Measurements from ENCODE around the gene GOLPH3. TPM values are rescaled to one million over a fixed set of nuclear protein-coding genes. Genes with fewer than 3 reads are reported as not detected.

GOLPH3 gene
- total and polyA plus RNA-seq, 9 donors, result 54.2 to 88.9 (median 80.2) TPM

GRCh38 chr5:32144378-32145207 lies 29.5 kb downstream of the GOLPH3 start:
- WGBS, 3 donors, result 88 to 90% (median 89%) methylated on average over 5 of the region's 5 CpGs
- no peaks in the 10 kb centered on the region for H3K27me3 ChIP-seq
- no peaks in the 10 kb centered on the region for H3K9me3 ChIP-seq
- TF ChIP-seq EP300 (IDR thresholded peaks at IDR 0.05), result no peak
- no peak for TF ChIP-seq POLR2A (IDR thresholded peaks at IDR 0.05)
- no peak for TF ChIP-seq CTCF (IDR thresholded peaks at IDR 0.05)
- intact Hi-C loops (cut with DNase I), result no loop called here
- peaks cover 10% of the 10 kb centered on the region for H3K4me1 ChIP-seq (ENCODE audit: insufficient read depth)
- no peak overlapping the region for H3K4me3 ChIP-seq
- H3K27ac ChIP-seq, result no peak overlapping the region
- DNase-seq, result peak in 1 of 5 donors; percentile 56
- H3K36me3 ChIP-seq, result no peaks in the 10 kb centered on the region

DNA sequence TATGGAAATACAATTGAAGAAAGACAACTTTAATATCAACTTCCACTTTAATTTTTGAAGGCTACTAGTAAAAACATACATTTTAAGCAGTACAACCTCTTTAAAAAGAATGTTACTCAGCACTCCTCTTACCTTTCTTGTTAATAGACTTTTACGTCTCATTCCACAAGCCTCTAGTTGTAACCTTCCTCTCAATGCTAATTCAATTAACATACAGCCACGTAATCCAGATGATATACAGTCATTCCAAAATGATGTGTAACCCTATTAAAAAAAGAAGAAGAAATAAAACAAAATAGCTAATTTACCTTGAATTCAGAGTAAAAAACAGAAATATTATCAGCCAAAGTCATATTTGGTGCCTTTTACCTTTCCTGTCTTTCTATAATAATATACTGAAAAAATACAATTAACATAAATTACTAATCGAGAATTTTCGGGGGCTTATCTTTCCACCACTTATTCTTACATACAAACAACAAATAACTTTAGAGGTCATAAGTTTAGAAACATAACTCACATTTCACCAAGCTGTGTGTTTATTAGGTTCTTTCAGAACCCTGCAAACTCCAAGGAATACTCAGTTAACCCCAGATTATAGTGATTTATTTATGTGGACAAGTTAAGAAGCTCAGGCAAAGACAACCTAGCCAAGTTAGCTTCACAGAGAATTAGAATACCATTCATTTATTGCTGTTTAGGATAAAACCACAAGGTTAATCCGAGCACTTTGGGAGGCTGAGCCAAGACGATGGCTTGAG lies 30.3 kb downstream of the GOLPH3 start:
- H3K9me3 ChIP-seq, result no peaks in the 10 kb centered on the region
- 50 to 59% (median 50%) methylated on average over 6 of the region's 6 CpGs for WGBS, 3 donors
- H3K27ac ChIP-seq, result no peak overlapping the region
- TF ChIP-seq POLR2A (IDR thresholded peaks at IDR 0.05) (no peak), EP300 (IDR thresholded peaks at IDR 0.05) (no peak), CTCF (IDR thresholded peaks at IDR 0.05) (no peak)
- no peaks in the 10 kb centered on the region for H3K36me3 ChIP-seq
- H3K4me3 ChIP-seq, result no peak overlapping the region
- H3K4me1 ChIP-seq (ENCODE audit: insufficient read depth), result peaks cover 10% of the 10 kb centered on the region
- no peak for DNase-seq
- intact Hi-C loops (cut with DNase I), result no loop called here
- H3K27me3 ChIP-seq, result no peaks in the 10 kb centered on the region

- Histone ChIP-seq H3K36me3 (no peaks in the 10 kb centered on the region), H3K4me1 (ENCODE audit: insufficient read depth) (peaks cover 2% of the 10 kb centered on the region), H3K27me3 (no peaks in the 10 kb centered on the region), H3K27ac (no peak overlapping the region), H3K4me3 (no peak overlapping the region), H3K9me3 (no peaks in the 10 kb centered on the region)
- no peak for TF ChIP-seq EP300 (IDR thresholded peaks at IDR 0.05)
- no peak for TF ChIP-seq CTCF (IDR thresholded peaks at IDR 0.05)
- TF ChIP-seq POLR2A (IDR thresholded peaks at IDR 0.05), result no peak
- DNase-seq, result no peak
- intact Hi-C loops (cut with DNase I), result no loop called here
- 84 to 89% (median 85%) methylated on average over 7 of the region's 7 CpGs for WGBS, 3 donors
These were observed 35.2 kb downstream of the GOLPH3 start for GRCh38 chr5:32138839-32139493.

- Histone ChIP-seq H3K27ac (no peak overlapping the region), H3K9me3 (no peaks in the 10 kb centered on the region), H3K27me3 (no peaks in the 10 kb centered on the region), H3K4me1 (ENCODE audit: insufficient read depth) (peaks cover 2% of the 10 kb centered on the region), H3K4me3 (no peak overlapping the region), H3K36me3 (no peaks in the 10 kb centered on the region)
- intact Hi-C loops (cut with DNase I), result no loop called here
- no peak for DNase-seq
- WGBS, 3 donors, result 68 to 70% (median 69%) methylated on average over 7 of the region's 7 CpGs
- no peak for TF ChIP-seq POLR2A (IDR thresholded peaks at IDR 0.05)
- no peak for TF ChIP-seq CTCF (IDR thresholded peaks at IDR 0.05)
- TF ChIP-seq EP300 (IDR thresholded peaks at IDR 0.05), result no peak
These were observed 37.8 kb downstream of the GOLPH3 start for GRCh38 chr5:32136342-32136741.

Data from ovary (tissue), 9 donors.